Stomach (tissue), 4 donors: ENCODE results near the gene FMN1.

Experiments used
- EP300 ChIP-seq: sonication (generic); formaldehyde crosslinking; IDR thresholded peaks from one replicate; pipeline ENCODE4 v1.6.1; 2017; ENCODE audit warnings: antibody characterized with exemption
- POLR2A ChIP-seq, 4 donors: fragments of 450-650 bp; IDR thresholded peaks; one replicate each; pipeline ENCODE4 v1.6.1; 2016; ENCODE audit warnings: antibody characterized with exemption in 4 of 4, control low read depth in 2 of 4, mild to moderate bottlenecking in 1 of 4, moderate library complexity in 1 of 4
- POLR2AphosphoS5 ChIP-seq, 3 donors: sonication (generic); formaldehyde crosslinking; IDR thresholded peaks; one replicate each; pipeline ENCODE4 v1.6.1; 2016; ENCODE audit warnings: antibody characterized with exemption in 3 of 3
- TF ChIP-seq, protein P1 (sequence below), 7 experiments: fragments of 450-650 bp in 4 of 7; fragments of 200-600 bp in 3 of 7; sonication (generic) in 3 of 7; IDR thresholded peaks; one replicate each; pipeline ENCODE4 v1.5.1; 2016 to 2019; ENCODE audit warnings: antibody characterized with exemption in 7 of 7, control low read depth in 2 of 7, mild to moderate bottlenecking in 1 of 7

DNA sequence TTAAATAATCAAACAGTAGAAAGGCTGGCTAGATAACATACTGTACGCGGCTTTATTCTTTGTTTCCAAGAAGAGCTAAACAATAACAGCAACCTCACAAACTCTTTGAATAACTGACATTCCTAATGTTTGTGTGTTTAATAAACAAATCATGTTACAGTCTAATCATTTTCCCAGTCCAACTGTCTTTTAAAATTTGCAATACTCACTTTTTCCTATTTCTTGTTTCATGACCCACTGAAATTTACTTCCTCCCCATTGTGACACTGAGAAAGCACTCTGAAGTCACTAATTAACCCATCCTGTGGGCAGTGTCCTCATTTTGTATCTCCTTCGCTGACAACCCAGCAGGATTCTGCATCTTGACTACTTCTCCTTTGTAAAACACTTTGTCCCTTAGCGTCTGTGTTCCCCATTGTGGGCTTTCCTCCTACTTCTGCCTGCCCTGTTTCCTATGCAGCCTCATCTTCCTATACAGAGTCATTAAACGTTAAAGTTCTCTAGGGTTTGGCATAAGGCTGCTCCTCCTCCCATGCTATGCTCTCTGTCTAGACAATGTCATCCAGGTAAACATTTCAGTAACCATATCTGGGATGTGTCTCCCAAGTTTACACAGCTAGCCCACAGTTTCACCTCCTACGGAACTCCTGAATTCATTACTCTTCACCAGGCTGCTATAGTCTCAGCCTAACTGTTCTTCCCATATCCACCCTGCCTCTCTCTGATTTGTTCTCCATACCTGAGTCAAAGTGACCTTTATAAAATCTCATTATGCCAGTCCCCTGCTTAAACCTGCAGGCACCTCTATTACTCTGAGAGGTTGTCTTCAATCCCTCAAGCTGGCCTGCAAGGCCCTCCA, 327.8 kb downstream of the FMN1 start:
- TF ChIP-seq, protein P1, sequence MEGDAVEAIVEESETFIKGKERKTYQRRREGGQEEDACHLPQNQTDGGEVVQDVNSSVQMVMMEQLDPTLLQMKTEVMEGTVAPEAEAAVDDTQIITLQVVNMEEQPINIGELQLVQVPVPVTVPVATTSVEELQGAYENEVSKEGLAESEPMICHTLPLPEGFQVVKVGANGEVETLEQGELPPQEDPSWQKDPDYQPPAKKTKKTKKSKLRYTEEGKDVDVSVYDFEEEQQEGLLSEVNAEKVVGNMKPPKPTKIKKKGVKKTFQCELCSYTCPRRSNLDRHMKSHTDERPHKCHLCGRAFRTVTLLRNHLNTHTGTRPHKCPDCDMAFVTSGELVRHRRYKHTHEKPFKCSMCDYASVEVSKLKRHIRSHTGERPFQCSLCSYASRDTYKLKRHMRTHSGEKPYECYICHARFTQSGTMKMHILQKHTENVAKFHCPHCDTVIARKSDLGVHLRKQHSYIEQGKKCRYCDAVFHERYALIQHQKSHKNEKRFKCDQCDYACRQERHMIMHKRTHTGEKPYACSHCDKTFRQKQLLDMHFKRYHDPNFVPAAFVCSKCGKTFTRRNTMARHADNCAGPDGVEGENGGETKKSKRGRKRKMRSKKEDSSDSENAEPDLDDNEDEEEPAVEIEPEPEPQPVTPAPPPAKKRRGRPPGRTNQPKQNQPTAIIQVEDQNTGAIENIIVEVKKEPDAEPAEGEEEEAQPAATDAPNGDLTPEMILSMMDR (IDR thresholded peaks at IDR 0.05), result no peak
- no peak for TF ChIP-seq POLR2A (IDR thresholded peaks at IDR 0.05)
- TF ChIP-seq POLR2AphosphoS5 (IDR thresholded peaks at IDR 0.05), result no peak
- TF ChIP-seq EP300, result no peak
